ENCODE data around the gene PIK3R6. TPM values are rescaled to one million over a fixed set of nuclear protein-coding genes. Genes with fewer than 3 reads are reported as not detected.
"Not testable (repeated sequence)": the region's sequence is repeated elsewhere in the genome, so short reads cannot be mapped to it uniquely, and the experiment has no call there.

The PIK3R6 gene
- total RNA-seq, 2 experiments from 2014 or later = 2.0 to 2.2 TPM

DNA sequence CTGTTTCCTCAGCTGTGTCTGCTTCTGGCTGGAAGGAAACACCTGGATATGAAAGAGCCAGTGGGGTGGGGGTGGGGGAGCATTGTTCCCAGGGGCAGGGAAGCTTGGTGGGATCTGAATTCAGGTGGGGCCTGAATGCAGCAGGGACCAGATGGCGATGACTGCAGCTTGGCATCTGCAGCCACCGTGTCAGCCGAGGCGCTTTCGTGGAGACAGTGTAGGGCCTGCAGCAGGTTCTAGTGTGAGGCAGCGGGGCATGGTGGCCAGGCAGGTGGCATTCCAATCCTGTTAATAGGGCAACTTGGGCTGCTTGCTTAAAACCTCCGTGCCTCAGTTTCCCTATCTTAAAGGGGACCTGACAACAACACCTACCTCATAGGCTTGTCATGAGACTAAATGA, 1.7 kb downstream of the PIK3R6 start:
- H3K36me3 Mint-ChIP-seq (ENCODE audit: low read depth) = no peaks in the 10 kb centered on the region
- DNase-seq = no peak
- H3K27me3 Mint-ChIP-seq = peaks cover 2% of the 10 kb centered on the region
- no peak overlapping the region for H3K4me3 Mint-ChIP-seq
- H3K4me1 Mint-ChIP-seq = peaks cover 37% of the 10 kb centered on the region
- H3K9me3 Mint-ChIP-seq = no peaks in the 10 kb centered on the region
- ChIA-PET POLR2A (interaction anchor here (0.8 kb wide), 1 partner anchor 11 kb away, joined by 3 read pairs; no protein-coding TSS in a partner anchor), CTCF (interaction anchor here (0.7 kb wide), 1 partner anchor 10 kb away, joined by 3 read pairs; no protein-coding TSS in a partner anchor)
- H3K27ac Mint-ChIP-seq = no peak overlapping the region

DNA sequence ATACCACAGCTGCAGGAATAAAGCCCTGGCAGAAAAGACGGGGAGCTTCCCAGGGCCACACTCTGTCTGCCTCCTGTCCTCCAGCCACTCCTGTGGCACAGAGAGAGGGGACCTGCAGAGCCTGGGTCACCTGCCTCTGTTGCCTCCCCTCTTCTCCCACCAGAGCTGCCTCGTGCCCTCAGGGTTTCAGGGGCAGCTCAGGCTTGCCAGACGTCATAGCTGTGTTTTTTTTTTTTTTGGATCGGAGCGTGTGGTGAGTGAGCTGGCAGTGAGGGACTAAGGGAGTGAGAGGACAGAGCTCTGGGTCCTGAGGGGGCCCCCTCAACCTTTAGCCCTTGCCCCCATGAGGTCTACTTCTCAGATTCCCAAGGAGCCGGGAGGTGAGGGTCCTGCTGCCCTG, 2.1 kb downstream of the PIK3R6 start:
- CTCF ChIA-PET = interaction anchor here (0.7 kb wide), 1 partner anchor 10 kb away, joined by 3 read pairs; no protein-coding TSS in a partner anchor
- Mint-ChIP-seq H3K27ac (no peak overlapping the region), H3K27me3 (no peaks in the 10 kb centered on the region), H3K9me3 (no peaks in the 10 kb centered on the region), H3K4me1 (peaks cover 37% of the 10 kb centered on the region), H3K36me3 (ENCODE audit: low read depth) (no peaks in the 10 kb centered on the region), H3K4me3 (no peak overlapping the region)
- POLR2A ChIA-PET = interaction anchor here (0.8 kb wide), 1 partner anchor 11 kb away, joined by 3 read pairs; no protein-coding TSS in a partner anchor
- DNase-seq = no peak

DNA sequence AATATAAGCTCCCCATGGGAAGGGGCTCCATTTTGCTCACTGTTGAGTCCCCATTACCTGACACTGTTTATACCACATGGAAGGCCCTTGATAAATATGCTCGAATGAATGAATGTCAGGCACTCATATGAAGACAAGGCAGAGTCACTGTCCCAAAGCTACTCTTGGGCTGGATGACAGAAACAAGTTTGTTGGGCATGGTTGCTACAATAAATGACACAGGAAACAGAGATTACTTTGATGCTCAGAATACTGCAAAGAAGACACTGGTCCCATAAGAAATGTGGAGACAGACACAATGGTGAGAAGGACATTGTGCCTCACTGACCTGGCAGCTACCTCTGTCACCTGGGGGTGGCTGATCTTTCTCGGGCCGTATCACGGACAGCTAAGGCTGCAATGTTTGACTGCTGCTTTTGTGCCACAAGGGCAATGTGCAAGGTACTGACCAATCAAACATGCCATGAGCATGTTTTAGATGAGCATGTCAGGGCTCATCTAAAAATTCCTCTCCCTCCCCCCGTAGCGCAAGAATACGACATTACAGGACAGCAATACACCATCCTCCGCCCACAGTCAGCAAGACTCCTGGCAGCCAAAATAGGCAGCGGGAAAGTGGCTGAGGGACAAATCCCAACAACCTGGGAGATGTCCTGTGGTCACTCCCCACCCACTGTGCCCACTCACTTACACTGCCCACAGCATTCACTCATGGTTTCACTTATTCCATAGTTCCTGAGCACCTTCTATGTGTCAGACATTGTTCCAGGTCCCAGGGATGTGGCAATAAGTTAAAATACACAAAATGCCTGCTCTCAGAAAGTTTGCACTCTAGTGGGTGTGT, 5.0 kb downstream of the PIK3R6 start:
- H3K4me3 Mint-ChIP-seq = no peak overlapping the region
- no peaks in the 10 kb centered on the region for H3K9me3 Mint-ChIP-seq
- no peaks in the 10 kb centered on the region for H3K36me3 Mint-ChIP-seq (ENCODE audit: low read depth)
- H3K27me3 Mint-ChIP-seq = no peaks in the 10 kb centered on the region
- ChIA-PET POLR2A (interaction anchor here (1.0 kb wide), 1 partner anchor 10 kb away, joined by 3 read pairs; no protein-coding TSS in a partner anchor), CTCF (no interaction called here)
- no peak for DNase-seq
- H3K4me1 Mint-ChIP-seq = peaks cover 42% of the 10 kb centered on the region
- H3K27ac Mint-ChIP-seq = no peak overlapping the region

DNA sequence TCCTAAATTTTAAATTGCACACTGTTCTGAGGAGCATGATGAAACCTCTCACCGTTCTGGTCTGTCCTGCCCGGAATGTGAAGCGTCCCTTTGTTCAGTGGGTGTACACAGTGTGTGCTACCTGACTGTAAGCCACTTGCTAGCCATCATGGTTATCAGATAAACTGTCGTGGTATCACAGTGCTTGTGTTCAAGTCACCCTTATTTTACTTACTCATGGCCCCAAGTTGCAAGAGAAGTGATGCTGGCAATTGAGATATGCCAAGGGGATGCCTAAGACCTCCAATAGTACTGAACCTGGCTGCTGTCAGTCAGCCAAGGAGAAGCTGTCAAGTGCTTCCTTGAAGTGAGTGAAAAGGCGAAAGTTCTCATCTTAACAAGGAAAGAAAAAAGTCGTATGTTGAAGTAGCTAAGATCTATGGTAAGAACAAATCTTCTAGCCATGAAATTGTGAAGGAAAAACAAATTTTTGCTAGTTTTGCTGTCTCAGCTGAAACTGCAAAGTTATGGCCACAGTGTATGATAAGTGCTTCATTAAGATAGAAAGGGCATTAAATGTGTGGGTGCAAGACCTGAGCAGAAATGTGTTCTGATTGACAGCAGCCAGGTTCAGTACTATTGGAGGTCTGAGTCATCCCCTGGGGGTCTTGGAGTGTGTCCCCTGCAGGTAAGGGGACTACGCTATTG, 5.8 kb downstream of the PIK3R6 start:
- DNase-seq = no peak
- Mint-ChIP-seq H3K27me3 (no peaks in the 10 kb centered on the region), H3K9me3 (no peaks in the 10 kb centered on the region), H3K4me1 (peaks cover 44% of the 10 kb centered on the region), H3K27ac (no peak overlapping the region), H3K4me3 (no peak overlapping the region), H3K36me3 (ENCODE audit: low read depth) (no peaks in the 10 kb centered on the region)
- ChIA-PET CTCF (no interaction called here), POLR2A (interaction anchor here (1.0 kb wide), 1 partner anchor 11 kb away, joined by 3 read pairs; no protein-coding TSS in a partner anchor)

DNA sequence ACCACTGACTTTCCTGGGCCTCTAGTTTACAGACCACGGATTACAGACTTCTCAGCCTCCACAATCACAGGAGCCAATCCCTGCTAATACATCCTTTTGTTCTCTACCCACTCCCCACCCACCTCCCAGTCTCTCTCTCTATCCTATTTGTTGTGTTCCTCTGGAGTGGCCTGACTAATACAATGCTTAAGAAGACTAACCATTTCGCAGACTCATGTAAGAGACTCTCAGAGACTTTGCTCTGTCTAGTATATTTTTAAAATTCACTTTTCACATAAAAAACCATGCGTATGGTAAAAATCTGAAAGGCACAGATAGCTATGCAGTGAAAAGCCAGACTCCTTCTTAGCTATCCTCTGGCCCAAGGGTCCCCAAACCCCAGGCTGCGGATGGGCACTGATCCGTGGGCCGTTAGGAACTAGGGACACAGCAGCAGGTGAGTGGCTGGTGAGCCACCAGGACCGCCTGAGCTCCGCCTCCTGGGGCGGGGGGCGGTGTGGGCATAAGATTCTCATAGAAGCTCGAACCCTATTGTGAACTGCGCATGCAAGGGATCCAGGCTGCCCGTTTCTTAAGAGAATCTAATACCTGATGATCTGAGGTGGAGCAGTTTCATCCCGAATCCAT, 7.6 kb downstream of the PIK3R6 start:
- Mint-ChIP-seq H3K4me3 (no peak overlapping the region), H3K4me1 (peaks cover 51% of the 10 kb centered on the region), H3K27me3 (no peaks in the 10 kb centered on the region), H3K9me3 (no peaks in the 10 kb centered on the region), H3K27ac (no peak overlapping the region), H3K36me3 (ENCODE audit: low read depth) (no peaks in the 10 kb centered on the region)
- CTCF ChIA-PET = no interaction called here
- DNase-seq = peak; percentile 2
- POLR2A ChIA-PET = no interaction called here

- CTCF ChIA-PET = interaction anchor here (0.6 kb wide), 1 partner anchor 76 kb away, joined by 3 read pairs; no protein-coding TSS in a partner anchor
- Mint-ChIP-seq H3K4me1 (peaks cover 51% of the 10 kb centered on the region), H3K27ac (peak overlapping the region; percentile 56), H3K27me3 (no peaks in the 10 kb centered on the region), H3K4me3 (no peak overlapping the region), H3K9me3 (no peaks in the 10 kb centered on the region), H3K36me3 (ENCODE audit: low read depth) (no peaks in the 10 kb centered on the region)
- DNase-seq = no peak
- POLR2A ChIA-PET = no interaction called here
Observed at GRCh38 chr17:8859027-8859803, 8.3 kb downstream of the PIK3R6 start.

- POLR2A ChIA-PET = interaction anchor here (1.8 kb wide), 1 partner anchor 10 kb away, joined by 5 read pairs; the partner anchor contains the start of gene PIK3R6
- Mint-ChIP-seq H3K27ac (peak overlapping the region; percentile 70), H3K4me1 (peaks cover 51% of the 10 kb centered on the region), H3K27me3 (no peaks in the 10 kb centered on the region), H3K9me3 (no peaks in the 10 kb centered on the region), H3K4me3 (peak overlapping the region; percentile 47), H3K36me3 (ENCODE audit: low read depth) (no peaks in the 10 kb centered on the region)
- peak; percentile 60 for DNase-seq
- CTCF ChIA-PET = interaction anchor here (0.6 to 1.1 kb wide), 5 partner anchors 37 to 227 kb away, joined by 3 to 4 read pairs (median 3); no protein-coding TSS in a partner anchor
Observed at GRCh38 chr17:8857919-8858318, 9.6 kb downstream of the PIK3R6 start.

DNA sequence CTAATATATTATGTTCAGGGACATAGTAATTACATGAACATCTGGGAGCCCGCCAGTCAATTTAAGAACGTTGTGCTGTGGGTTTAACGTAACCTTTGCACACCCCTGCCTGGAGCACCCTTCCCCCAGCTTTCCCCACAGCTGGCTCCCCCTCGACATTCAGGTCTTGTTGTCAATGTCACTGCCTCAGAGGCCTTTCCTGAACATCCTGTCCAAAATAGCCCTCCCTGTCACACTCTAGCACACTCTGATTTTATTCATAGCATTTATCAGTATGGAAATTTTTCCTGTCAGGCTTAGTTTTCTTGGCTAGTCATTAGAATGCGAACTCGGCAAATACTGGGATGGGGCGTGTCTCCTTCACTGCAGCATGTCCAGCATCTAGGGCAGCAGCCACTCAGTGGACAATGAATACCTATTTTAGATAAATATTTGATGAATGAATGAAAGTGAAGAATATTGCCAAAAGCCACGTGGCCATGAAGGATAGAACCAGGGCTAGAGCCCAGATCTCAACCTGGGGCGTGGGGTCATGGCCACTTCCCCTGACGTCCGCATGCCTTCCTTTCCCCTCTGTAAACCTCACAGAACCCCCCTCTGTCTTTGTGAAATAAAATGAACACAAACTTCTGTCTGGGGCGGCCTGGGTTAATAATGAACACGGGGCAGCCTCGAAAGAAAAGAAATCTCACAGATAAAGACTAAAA, 10.5 kb downstream of the PIK3R6 start:
- POLR2A ChIA-PET = interaction anchor here (1.8 kb wide), 1 partner anchor 10 kb away, joined by 5 read pairs; the partner anchor contains the start of gene PIK3R6
- no peaks in the 10 kb centered on the region for H3K27me3 Mint-ChIP-seq
- H3K36me3 Mint-ChIP-seq (ENCODE audit: low read depth) = no peaks in the 10 kb centered on the region
- no peak overlapping the region for H3K27ac Mint-ChIP-seq
- CTCF ChIA-PET = interaction anchor here (0.6 to 1.1 kb wide), 2 partner anchors 10 to 226 kb away, joined by 3 read pairs; partner anchors contain the start of gene PIK3R6
- H3K4me1 Mint-ChIP-seq = peaks cover 49% of the 10 kb centered on the region
- no peak overlapping the region for H3K4me3 Mint-ChIP-seq
- no peak for DNase-seq
- no peaks in the 10 kb centered on the region for H3K9me3 Mint-ChIP-seq

DNA sequence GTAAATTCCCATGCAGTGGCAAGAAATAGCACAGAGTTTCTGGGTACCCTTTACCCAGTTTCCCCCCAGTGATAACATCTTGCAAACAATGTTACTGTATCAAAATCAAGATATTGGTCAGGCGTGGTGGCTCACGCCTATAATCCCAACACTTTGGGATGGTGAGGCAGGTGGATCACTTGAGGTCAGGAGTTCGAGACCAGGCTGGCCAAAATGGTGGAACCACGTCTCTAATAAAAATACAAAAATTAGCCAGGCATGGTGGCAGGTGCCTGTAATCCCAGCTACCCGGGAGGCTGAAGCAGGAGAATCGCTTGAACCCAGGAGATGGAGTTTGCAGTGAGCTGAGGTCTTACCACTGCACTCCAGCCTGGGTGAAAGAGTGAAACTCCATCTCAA, 11.3 kb downstream of the PIK3R6 start:
- POLR2A ChIA-PET; H3K9me3 Mint-ChIP-seq; H3K4me3 Mint-ChIP-seq; H3K27me3 Mint-ChIP-seq; DNase-seq; H3K36me3 Mint-ChIP-seq (ENCODE audit: low read depth); H3K27ac Mint-ChIP-seq: not testable (repeated sequence)
- CTCF ChIA-PET = interaction anchor here (1.1 kb wide), 1 partner anchor 11 kb away, joined by 3 read pairs; the partner anchor contains the start of gene PIK3R6
- H3K4me1 Mint-ChIP-seq = peaks cover 42% of the 10 kb centered on the region

- H3K27me3 Mint-ChIP-seq = no peaks in the 10 kb centered on the region
- H3K36me3 Mint-ChIP-seq (ENCODE audit: low read depth) = no peaks in the 10 kb centered on the region
- DNase-seq = no peak
- no peak overlapping the region for H3K4me3 Mint-ChIP-seq
- H3K27ac Mint-ChIP-seq = no peak overlapping the region
- POLR2A ChIA-PET = no interaction called here
- CTCF ChIA-PET = interaction anchor here (0.6 to 1.1 kb wide), 2 partner anchors 10 to 12 kb away, joined by 3 read pairs; partner anchors contain the start of gene PIK3R6
- peaks cover 41% of the 10 kb centered on the region for H3K4me1 Mint-ChIP-seq
- H3K9me3 Mint-ChIP-seq = no peaks in the 10 kb centered on the region
Observed at GRCh38 chr17:8855477-8856204, 11.8 kb downstream of the PIK3R6 start.

- Mint-ChIP-seq H3K4me1 (peaks cover 9% of the 10 kb centered on the region), H3K27ac (no peak overlapping the region), H3K27me3 (no peaks in the 10 kb centered on the region), H3K4me3 (no peak overlapping the region), H3K9me3 (no peaks in the 10 kb centered on the region), H3K36me3 (ENCODE audit: low read depth) (no peaks in the 10 kb centered on the region)
- POLR2A ChIA-PET = no interaction called here
- DNase-seq = no peak
- CTCF ChIA-PET = no interaction called here
Observed at GRCh38 chr17:8851600-8851999, 15.9 kb downstream of the PIK3R6 start.
